Erythroblast (primary cell): ENCODE measurements around the gene SMG7.

Experiments used
- DNase-seq, 2 experiments: peaks; one replicate each; lab custom pipeline; 2025; lab: John Stamatoyannopoulos, UW
- GATA1 ChIP-seq: IDR thresholded peaks from 2 replicates; pipeline ENCODE4 v1.6.1; 2011; ENCODE audit warnings: low read depth, mild to moderate bottlenecking, control low read depth, low read length, moderate library complexity
- POLR2A ChIP-seq: IDR thresholded peaks from 2 replicates; pipeline ENCODE4 v1.6.1; 2011; ENCODE audit warnings: mild to moderate bottlenecking, low read length

Gene SMG7

DNA sequence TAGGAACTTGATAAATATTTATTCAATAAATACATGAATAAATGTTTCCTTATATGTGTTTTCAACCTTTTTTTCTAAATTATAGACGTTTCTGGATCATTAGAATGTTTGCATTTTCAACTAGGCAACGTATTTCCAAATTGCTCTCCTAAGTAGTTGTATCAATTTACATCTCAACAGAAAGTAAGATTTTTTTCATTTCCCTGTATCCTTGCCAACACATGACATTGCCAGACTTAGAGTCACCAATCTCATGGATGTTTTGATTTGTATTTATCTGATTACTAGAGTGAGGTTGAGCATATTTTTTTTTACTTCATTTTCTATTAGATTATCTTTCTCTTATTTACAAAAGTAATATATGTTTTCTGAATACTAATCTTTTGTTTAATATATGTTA lies 22.2 kb upstream of the SMG7 start:
- DNase-seq: no peak
- TF ChIP-seq GATA1 (no peak), POLR2A (no peak)

DNA sequence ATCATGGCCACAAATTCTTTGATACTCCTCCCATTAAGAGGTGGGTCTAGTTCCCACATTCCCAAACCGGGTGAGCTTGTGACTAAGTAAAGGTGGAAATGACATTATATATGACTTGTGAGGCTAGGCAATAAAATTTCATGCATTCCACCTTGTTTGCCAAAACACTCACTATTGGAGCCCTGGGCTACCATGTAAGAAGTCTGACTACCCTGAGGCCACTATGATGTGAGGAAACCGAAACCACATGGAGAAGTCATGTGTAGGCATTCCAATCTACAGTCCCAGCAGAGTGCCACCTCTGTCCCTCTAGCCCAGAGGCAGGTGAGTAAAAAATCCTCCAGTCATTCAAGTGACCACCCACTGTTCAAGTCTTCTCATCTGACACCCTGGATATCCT lies 17.9 kb upstream of the SMG7 start:
- TF ChIP-seq GATA1: no peak
- TF ChIP-seq POLR2A: no peak
- no peak for DNase-seq

DNA sequence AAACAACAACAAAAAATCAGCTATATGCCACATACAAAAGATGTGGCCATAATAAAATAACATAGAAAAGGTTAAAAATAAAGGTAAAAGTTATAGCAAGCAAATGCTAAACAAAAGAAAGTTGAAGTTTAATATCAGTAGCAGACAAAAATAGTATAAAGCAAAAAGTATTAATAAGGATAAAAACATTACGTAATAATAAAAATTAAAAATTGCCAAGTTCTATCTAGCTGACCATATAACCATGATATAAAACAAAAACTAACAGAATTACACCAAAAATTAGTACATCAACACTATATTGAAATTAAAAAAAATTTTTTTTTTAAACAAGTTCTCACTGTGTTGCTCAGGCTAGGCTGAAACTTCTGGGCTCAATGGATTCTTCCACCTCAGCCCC lies 15.5 kb upstream of the SMG7 start:
- TF ChIP-seq POLR2A (no peak), GATA1 (no peak)
- DNase-seq: no peak

DNA sequence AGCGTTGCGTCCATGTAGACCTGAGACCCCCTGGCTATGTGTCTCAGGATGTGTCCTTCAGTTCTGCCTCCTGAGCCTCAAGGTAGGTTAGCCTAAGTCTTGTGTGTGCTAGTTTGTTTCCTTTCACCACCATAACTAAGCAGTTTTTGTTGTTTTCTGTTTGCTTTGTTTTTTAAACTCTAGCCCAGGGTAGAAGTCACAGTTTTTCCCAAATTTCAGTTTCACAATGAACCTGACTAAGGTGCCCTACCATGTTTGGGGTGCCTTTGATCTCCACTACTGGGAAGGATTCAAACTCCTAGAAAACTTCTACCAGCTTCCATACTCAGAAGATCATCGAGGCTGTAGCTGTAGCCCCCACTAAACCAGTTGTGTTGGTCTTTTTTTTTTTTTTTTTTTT lies 14.8 kb upstream of the SMG7 start:
- DNase-seq: no peak
- TF ChIP-seq POLR2A (no peak), GATA1 (no peak)

GRCh38 chr1:183460596-183460995 lies 11.7 kb upstream of the SMG7 start:
- TF ChIP-seq POLR2A (no peak), GATA1 (no peak)
- DNase-seq: no peak

DNA sequence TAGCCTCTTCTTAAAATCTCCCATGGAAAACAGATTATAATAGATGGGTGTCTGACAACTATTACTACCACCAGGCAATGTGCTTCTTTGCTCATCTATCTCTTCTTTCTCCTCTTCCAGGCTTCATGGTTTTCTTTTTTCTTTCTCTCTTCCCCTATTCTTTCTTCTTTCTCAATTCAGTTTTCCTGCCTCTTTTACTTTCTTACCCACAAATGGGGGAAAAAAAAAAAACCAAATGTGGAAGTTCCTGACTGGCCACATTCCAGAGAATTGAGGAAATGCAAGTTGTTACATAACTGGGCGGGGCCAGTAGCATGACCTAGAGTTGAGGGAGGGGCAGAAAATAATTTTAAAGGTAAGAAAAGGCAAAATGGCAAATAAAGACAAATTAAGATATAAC lies 10.9 kb upstream of the SMG7 start:
- no peak for TF ChIP-seq GATA1
- no peak for TF ChIP-seq POLR2A
- no peak for DNase-seq

DNA sequence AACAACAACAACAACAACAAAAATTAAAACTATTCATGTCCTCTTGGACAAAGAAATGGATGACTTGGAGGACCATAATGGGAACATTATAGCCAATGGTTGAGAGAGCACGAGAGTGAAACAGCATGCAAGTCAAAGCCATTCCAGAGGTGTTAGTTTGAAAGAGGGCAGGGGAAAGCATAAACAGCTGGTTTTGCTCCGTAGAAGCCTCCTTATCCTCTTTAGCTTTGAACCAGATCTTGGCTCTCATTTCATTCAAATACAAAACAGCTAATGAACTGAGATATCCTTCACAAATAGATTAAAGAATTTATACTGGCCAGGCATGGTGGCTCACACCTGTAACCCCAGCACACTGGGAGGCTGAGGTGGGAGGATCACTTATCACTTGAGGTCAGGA lies 8.7 kb upstream of the SMG7 start:
- TF ChIP-seq GATA1 (no peak), POLR2A (no peak)
- no peak for DNase-seq

DNA sequence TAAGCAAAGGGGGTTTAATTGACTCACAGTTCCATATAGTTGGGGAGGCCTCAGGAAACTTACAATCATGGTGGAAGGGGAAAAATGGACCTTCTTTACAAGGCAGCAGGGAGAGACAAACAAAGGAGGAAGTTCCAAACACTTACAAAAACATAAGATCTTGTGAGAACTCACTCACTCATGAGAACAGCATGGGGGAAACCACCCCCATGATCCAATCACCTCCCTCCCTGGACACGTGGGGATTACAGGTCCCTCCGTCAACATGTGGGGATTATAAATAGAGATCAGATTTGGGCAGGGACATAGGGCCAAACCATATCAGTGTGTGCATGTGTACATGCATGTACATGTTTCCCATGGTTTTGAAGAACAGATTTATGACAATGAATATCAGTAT lies 5.5 kb upstream of the SMG7 start:
- TF ChIP-seq GATA1: no peak
- no peak for TF ChIP-seq POLR2A
- no peak for DNase-seq

DNA sequence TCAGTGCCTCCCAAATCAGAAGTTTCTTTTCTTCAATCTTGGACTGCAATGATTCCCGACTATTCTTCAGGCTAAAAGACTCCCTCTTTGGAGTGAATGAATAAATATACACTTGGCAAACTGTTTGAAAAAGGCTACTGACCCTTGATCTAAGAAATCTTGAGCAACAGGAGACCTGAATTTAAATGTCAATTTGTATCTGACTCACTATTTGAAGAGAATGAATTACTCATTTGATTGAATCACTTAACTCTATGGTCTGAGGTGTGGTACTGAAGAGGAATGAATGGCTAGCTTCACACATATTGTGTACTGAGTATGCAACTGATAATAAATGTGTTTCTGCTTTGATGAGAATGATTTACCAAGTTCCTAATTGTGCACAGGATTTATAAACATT lies 4.6 kb upstream of the SMG7 start:
- no peak for TF ChIP-seq POLR2A
- no peak for TF ChIP-seq GATA1
- DNase-seq: no peak

- TF ChIP-seq GATA1 (no peak), POLR2A (peak; percentile 48)
- peak; percentile 86 to 88 for DNase-seq
Measured at GRCh38 chr1:183470147-183470960, 1.9 kb upstream of the SMG7 start.

GRCh38 chr1:183470961-183471742 lies 1.1 kb upstream of the SMG7 start:
- DNase-seq: peak; percentile 79 to 83
- TF ChIP-seq POLR2A (no peak), GATA1 (no peak)

DNA sequence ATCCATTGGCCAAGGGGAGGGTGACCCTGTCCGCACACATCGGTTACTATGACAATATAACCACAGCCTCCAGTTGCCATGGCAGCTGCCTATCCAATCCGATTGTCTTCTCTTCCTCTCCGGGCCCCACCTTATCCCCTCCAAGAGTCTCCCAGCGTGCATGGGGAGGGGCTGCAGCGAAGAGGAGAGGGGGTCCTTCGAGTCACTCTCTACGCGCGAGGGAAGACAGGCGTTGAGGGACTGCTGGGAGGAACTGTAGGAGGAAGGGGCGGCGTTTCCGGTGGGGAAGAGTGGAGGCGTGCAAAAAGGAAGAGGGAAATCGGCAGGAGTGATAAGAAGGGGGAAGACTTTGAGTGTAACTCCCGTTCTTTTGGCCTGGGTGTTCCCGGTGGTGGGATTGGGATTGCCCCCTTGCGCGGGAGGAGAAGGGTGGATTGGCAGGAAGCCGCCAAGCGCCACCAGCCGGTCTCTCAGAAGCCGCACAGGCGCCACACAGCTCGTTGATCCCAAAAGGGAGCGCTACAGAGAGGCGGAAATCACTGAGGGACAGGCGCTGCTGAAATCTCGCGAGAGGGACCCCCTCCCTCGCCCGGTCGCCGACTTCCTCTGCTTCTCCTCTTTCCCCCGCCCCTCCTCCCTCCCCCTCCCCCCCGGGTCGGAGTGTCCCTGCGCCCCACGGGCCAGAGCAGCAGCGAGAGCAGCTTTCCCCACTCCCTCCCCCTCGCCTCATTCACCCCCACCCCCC lies 384 bp upstream of the SMG7 start:
- TF ChIP-seq GATA1 (peak; percentile 83), POLR2A (peak; percentile 63)

DNA sequence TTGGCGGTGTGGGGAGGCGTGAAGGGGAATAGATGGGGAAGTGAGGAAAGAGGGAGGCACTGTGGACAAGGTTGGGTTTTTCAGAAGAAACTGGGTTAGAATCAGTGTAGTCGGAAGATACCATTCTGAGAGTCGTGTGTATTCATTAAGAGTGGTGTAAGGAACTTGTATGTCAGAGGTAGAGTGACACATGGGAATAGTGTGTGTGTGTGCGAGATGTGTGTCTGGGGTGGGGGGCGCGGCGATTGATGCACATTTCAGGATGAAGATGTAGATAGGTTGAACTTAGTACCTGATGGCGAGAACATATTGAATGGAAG lies 878 bp downstream of the SMG7 start:
- peak; percentile 38 to 54 for DNase-seq
- TF ChIP-seq POLR2A: no peak
- TF ChIP-seq GATA1: no peak

More for the DNA sequence above, 384 bp upstream of the SMG7 start:
- peak; percentile 96 for DNase-seq

DNA sequence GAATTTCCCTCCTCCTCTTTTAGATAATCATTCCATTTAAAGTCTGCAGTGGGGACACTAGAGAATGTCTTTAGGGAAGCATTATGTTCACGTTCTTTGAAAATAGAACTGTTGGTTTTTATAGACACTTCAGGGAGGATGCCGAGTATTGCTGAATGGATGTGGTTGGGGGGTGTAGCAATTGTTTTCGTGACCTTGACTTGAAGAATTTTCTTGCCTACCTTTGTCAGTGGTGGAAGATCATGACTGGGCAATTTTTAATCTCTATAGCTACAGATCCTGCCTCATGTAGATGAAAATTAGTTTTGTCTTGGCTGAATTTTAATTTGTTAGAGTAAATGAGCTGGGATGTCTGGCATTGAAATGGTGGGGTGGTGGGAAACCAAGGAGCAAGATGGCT lies 3.8 kb downstream of the SMG7 start:
- DNase-seq: peak; percentile 52 to 69
- TF ChIP-seq POLR2A (no peak), GATA1 (no peak)
